Right atrium auricular region (tissue), 2 donors: ENCODE measurements around the gene CEP170B. TPM values are rescaled to one million over a fixed set of nuclear protein-coding genes. Genes with fewer than 3 reads are reported as not detected.

ENCODE experiments used
- DNase-seq: peaks from one replicate; pipeline ENCODE4 v3.0.0-alpha.2; 2019; ENCODE audit warnings: low spot score
- H3K27ac ChIP-seq, 2 donors: fragments of 200-600 bp; sonication (generic); 1 replicate in 1 of 2; 2 replicates in 1 of 2; pipeline ENCODE4 v1.5.1; 2016 to 2019
- H3K27me3 ChIP-seq, 2 donors: fragments of 200-600 bp; sonication (generic); one replicate each; pipeline versions ENCODE4 v1.5.1 to v1.6.0; 2017 to 2019
- H3K36me3 ChIP-seq: fragments of 200-600 bp; sonication (generic); one replicate; pipeline ENCODE4 v1.5.1; 2016
- H3K4me1 ChIP-seq, 2 donors: fragments of 200-600 bp; sonication (generic); one replicate each; pipeline versions ENCODE4 v1.5.1 to v1.6.0; 2017 to 2019
- H3K4me3 ChIP-seq, 2 donors: fragments of 200-600 bp; sonication (generic); 1 replicate in 1 of 2; 2 replicates in 1 of 2; pipeline ENCODE4 v1.5.1; 2017 to 2019; ENCODE audit warnings: mild to moderate bottlenecking in 1 of 2, moderate library complexity in 1 of 2
- H3K9me3 ChIP-seq, 2 donors: fragments of 200-600 bp; sonication (generic); one replicate each; pipeline ENCODE4 v1.5.1; 2019
- CTCF ChIP-seq, 2 donors: fragments of 200-600 bp; sonication (generic); IDR thresholded peaks; one replicate each; pipeline ENCODE4 v1.5.1; 2019; ENCODE audit warnings: antibody characterized with exemption in 2 of 2
- total RNA-seq, 2 donors: library from RNA; depleted of rRNA; stranded (reverse); fragments of >200 nt; gene quantifications; one replicate each; pipeline ENCODE4 v1.1.0, GENCODE V29; 2016

The CEP170B gene
- total RNA-seq, 2 donors from 2014 or later: 7.9 to 15.1 TPM

DNA sequence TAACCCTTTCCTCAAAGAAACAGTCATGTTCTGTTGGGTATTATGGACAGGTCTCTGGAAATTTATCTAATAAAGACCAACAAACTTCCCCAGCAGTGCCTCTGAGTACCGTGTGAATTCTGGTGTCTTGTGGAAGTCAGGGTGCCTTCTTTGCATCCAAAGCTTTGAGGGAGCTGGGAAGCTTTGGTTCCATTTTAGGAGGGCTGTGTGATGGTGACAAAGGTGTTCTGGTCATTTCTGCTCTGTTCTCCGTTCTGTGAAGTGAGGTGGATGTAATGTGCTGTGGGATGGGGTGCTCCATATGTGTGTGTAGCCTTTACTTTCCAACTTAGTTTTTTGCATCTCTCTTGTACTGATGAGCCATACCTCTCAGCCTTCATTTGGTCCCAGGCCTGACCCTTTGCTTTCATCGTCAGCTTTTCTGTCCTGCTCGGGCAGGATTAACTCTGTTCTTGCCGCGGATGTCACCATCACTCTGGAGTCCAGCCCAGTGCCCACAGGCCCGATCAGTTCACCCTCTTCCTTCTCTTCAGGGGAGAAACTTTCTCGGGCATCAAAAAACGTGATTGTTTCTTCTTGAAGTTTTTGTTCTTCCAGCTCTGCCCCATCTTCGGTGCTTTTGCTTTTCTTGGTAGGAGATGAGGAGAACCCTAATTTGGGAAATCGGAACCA is 72.8 kb downstream of the CEP170B start:
- no peaks in the 10 kb centered on the region for H3K36me3 ChIP-seq
- DNase-seq: no peak
- H3K27me3 ChIP-seq: no peaks in the 10 kb centered on the region
- H3K4me3 ChIP-seq: no peak overlapping the region
- TF ChIP-seq CTCF (IDR thresholded peaks at IDR 0.05): no peak
- H3K9me3 ChIP-seq: no peaks in the 10 kb centered on the region
- peaks cover 0 to 9% of the 10 kb centered on the region in 2 donors for H3K4me1 ChIP-seq
- H3K27ac ChIP-seq: no peak overlapping the region

DNA sequence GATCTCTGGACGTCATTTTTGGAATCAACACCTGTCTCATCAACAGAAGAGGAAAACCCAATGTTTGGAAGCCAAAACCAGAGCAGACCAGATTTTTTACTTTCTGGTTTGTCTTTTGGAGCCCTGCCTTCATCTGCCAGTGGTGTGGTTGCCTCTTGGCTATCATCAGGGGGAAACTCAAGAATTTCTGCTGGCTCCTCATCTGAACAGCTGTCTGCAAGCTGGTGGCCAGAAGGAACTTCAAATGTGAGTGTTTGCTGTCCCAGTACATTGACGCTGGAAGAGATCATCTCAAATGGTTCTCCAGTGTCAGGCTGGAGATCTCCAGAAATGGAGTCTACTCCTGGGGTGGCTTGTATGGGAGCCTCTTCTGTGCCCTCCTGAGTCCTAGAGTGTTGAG is 73.4 kb downstream of the CEP170B start:
- no peak for TF ChIP-seq CTCF (IDR thresholded peaks at IDR 0.05)
- DNase-seq: no peak
- Histone ChIP-seq H3K4me3 (no peak overlapping the region), H3K36me3 (no peaks in the 10 kb centered on the region), H3K27ac (no peak overlapping the region), H3K9me3 (no peaks in the 10 kb centered on the region), H3K4me1 (peaks cover 0 to 5% of the 10 kb centered on the region in 2 donors), H3K27me3 (no peaks in the 10 kb centered on the region)

GRCh38 chr14:104938960-104939359 is 73.9 kb downstream of the CEP170B start:
- Histone ChIP-seq H3K27me3 (no peaks in the 10 kb centered on the region), H3K36me3 (no peaks in the 10 kb centered on the region), H3K4me1 (peaks cover 0 to 1% of the 10 kb centered on the region in 2 donors), H3K27ac (no peak overlapping the region), H3K9me3 (no peaks in the 10 kb centered on the region), H3K4me3 (no peak overlapping the region)
- TF ChIP-seq CTCF (IDR thresholded peaks at IDR 0.05): no peak
- DNase-seq: no peak

DNA sequence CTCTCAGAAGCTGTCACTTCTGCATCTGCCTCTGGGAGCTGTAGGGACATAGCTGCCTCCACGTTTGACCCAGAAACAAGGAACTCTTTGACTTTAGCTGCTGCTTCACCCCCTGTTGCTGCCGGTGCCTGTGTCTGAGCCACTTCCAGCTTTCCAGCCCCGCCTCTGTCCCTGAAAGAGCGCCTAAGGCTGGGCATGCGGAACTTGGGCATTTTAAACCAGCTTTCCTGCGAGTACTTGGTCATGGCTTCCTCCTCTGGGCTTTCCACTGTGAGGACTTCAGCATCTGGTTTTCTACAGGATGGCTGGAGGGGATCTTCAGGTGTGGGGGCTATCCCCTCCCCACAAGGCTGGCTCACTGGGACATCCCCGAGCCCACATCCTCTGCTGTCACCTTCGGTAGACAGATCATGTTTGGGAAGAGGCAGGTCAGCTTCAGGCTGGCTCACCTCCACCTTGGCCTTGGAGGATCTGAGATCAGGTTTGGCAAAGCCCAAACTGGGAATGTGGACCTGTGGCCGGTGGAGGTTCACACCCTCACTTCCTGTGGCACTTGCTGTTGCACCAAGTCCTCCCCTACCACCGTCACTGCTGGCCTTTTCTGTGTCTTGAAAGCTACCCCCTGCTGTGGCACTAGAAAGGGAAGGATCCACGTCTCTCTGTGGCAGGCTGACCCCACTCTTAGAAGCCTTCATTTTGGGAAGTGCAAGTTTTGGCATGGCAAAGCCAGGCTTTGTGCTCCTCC is 74.8 kb downstream of the CEP170B start:
- no peak for DNase-seq
- H3K36me3 ChIP-seq: no peaks in the 10 kb centered on the region
- no peak overlapping the region for H3K27ac ChIP-seq
- H3K4me3 ChIP-seq: no peak overlapping the region
- TF ChIP-seq CTCF (IDR thresholded peaks at IDR 0.05): no peak
- no peaks in the 10 kb centered on the region for H3K4me1 ChIP-seq
- no peaks in the 10 kb centered on the region for H3K9me3 ChIP-seq
- no peaks in the 10 kb centered on the region for H3K27me3 ChIP-seq

GRCh38 chr14:104940526-104941150 is 75.6 kb downstream of the CEP170B start:
- H3K36me3 ChIP-seq: no peaks in the 10 kb centered on the region

More at GRCh38 chr14:104940526-104941150, 75.6 kb downstream of the CEP170B start:
- Histone ChIP-seq H3K27ac (no peak overlapping the region), H3K4me1 (no peaks in the 10 kb centered on the region), H3K27me3 (no peaks in the 10 kb centered on the region), H3K4me3 (no peak overlapping the region), H3K9me3 (no peaks in the 10 kb centered on the region)
- no peak for TF ChIP-seq CTCF (IDR thresholded peaks at IDR 0.05)
- DNase-seq: no peak
